Lower leg skin (tissue), 3 donors: ENCODE data around the gene EYS.

Experiments used
- CTCF ChIP-seq, 3 donors: fragments of 450-650 bp; IDR thresholded peaks; one replicate each; pipeline ENCODE4 v1.5.1; 2016; ENCODE audit warnings: antibody characterized with exemption in 3 of 3, mild to moderate bottlenecking in 3 of 3, moderate library complexity in 2 of 3
- POLR2A ChIP-seq, 2 donors: fragments of 450-650 bp; IDR thresholded peaks; one replicate each; pipeline ENCODE4 v1.6.1; 2016 to 2017; ENCODE audit warnings: antibody characterized with exemption in 2 of 2, mild to moderate bottlenecking in 1 of 2, moderate library complexity in 1 of 2

GRCh38 chr6:65116326-65116725 is 590.7 kb downstream of the EYS start:
- TF ChIP-seq CTCF (IDR thresholded peaks at IDR 0.05) (no peak), POLR2A (IDR thresholded peaks at IDR 0.05) (no peak)
